H1 (cell line): ENCODE results near the gene RNF13. TPM values are rescaled to one million over a fixed set of nuclear protein-coding genes. Genes with fewer than 3 reads are reported as not detected.

Experiments
- CHD7 ChIP-seq: fragments of 300-600 bp; sonication (generic); IDR thresholded peaks from 2 replicates; pipeline ENCODE4 v1.7.1; 2012; ENCODE audit warnings: low read length, moderate library complexity, mild to moderate bottlenecking, inconsistent platforms; ENCODE audit not compliant: insufficient replicate concordance
- HDAC6 ChIP-seq: IDR thresholded peaks from one replicate; pipeline ENCODE4 v1.7.1; 2012; ENCODE audit warnings: low read depth, mild to moderate bottlenecking, inconsistent platforms, low read length, moderate library complexity
- POU5F1 ChIP-seq: IDR thresholded peaks from 2 replicates; pipeline ENCODE4 v1.6.1; 2011; ENCODE audit warnings: low read depth, mild to moderate bottlenecking, low read length, moderate library complexity
- SIX5 ChIP-seq: IDR thresholded peaks from 2 replicates; pipeline ENCODE4 v1.6.1; 2011; ENCODE audit warnings: mild to moderate bottlenecking, low read depth, low read length
- SP2 ChIP-seq: IDR thresholded peaks from 2 replicates; pipeline ENCODE4 v1.6.1; 2012; ENCODE audit warnings: mild to moderate bottlenecking, low read length, inconsistent platforms
- polyA plus RNA-seq, 7 experiments: library from polyadenylated mRNA; depleted of rRNA in 3 of 7; stranded (reverse) in 5 of 7; unstranded in 2 of 7; fragments of >200 nt in 5 of 7; fragments of 200-250 nt in 2 of 7; gene quantifications; 1 replicate in 5 of 7; 2 replicates in 1 of 7; 4 replicates in 1 of 7; pipeline versions ENCODE4 v1.2.1 to v1.2.3, GENCODE V29; 2011 to 2013; ENCODE audit warnings: missing spikeins in 2 of 7, mixed read lengths in 2 of 7
- total RNA-seq: library from RNA; stranded (reverse); fragmentation: NEBNext Ultra II Directional; extraction: Animal tissue kit (Norgen Biotek cat#: 25700); gene quantifications from 2 replicates; pipeline ENCODE4 v1.2.1, GENCODE V29; 2021

Gene RNF13
- total and polyA plus RNA-seq, 2 of the 8 experiments (the other 6 are each of a cell fraction or from before 2014, with no cell fraction given): 19.4 to 35.4 TPM

DNA sequence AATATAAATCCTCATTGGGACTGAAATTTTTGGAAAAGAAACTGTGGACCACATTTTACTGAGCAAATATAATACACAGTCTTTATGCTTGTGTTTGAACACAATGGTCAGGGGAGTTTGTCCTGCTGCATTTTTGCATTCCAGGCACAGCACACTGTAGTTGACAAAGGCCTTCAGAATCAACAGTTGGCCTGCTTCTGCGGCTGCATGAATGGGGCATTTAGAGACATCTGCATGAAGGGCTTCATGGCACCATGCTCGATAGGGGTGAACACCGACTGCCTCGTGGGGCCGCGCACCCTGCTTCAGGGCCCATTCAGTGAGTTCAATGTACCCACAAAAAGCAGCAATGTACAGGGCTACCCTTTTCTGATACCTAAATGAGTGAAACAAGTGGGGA lies 45.3 kb upstream of the RNF13 start (continued):
- TF ChIP-seq HDAC6 (no peak), POU5F1 (no peak), SP2 (no peak), CHD7 (no peak), SIX5 (no peak)
